ENCODE data around the gene POLA1.

Gene POLA1

GRCh38 chrX:24982306-24982965 lies 288.7 kb downstream of the POLA1 start:
- no peak for DNase-seq (ENCODE audit: low read depth in 2 of 2)

GRCh38 chrX:24983931-24984330 lies 290.2 kb downstream of the POLA1 start:
- no peak for DNase-seq (ENCODE audit: low read depth in 2 of 2)

GRCh38 chrX:24985120-24985519 lies 291.4 kb downstream of the POLA1 start:
- no peak for DNase-seq (ENCODE audit: low read depth in 2 of 2)

GRCh38 chrX:24987731-24988130 lies 294.0 kb downstream of the POLA1 start:
- no peak for DNase-seq (ENCODE audit: low read depth in 2 of 2)

- DNase-seq (ENCODE audit: low read depth in 2 of 2): no peak
These were observed 294.6 kb downstream of the POLA1 start for GRCh38 chrX:24988314-24988713.

GRCh38 chrX:24990535-24990934 lies 296.8 kb downstream of the POLA1 start:
- no peak for DNase-seq (ENCODE audit: low read depth in 2 of 2)

- DNase-seq (ENCODE audit: low read depth in 2 of 2): no peak
These were observed 300.2 kb downstream of the POLA1 start for GRCh38 chrX:24993879-24994278.

- no peak for DNase-seq (ENCODE audit: low read depth in 2 of 2)
These were observed 302.5 kb downstream of the POLA1 start for GRCh38 chrX:24996096-24996709.

- no peak for DNase-seq (ENCODE audit: low read depth in 2 of 2)
These were observed 305.8 kb downstream of the POLA1 start for GRCh38 chrX:24999511-24999910.

GRCh38 chrX:25001808-25002660 lies 308.3 kb downstream of the POLA1 start:
- no peak for DNase-seq (ENCODE audit: low read depth in 2 of 2)

- DNase-seq (ENCODE audit: low read depth in 2 of 2): no peak
These were observed 308.9 kb downstream of the POLA1 start for GRCh38 chrX:25002661-25003020.

- DNase-seq (ENCODE audit: low read depth in 2 of 2): no peak
These were observed 309.5 kb downstream of the POLA1 start for GRCh38 chrX:25003066-25003849.

GRCh38 chrX:25004040-25004439 lies 310.3 kb downstream of the POLA1 start:
- no peak for DNase-seq (ENCODE audit: low read depth in 2 of 2)

- DNase-seq (ENCODE audit: low read depth in 2 of 2): no peak
These were observed 310.8 kb downstream of the POLA1 start for GRCh38 chrX:25004485-25005032.

- no peak for DNase-seq (ENCODE audit: low read depth in 2 of 2)
These were observed 311.3 kb downstream of the POLA1 start for GRCh38 chrX:25005034-25005381.

GRCh38 chrX:25005382-25006185 lies 311.9 kb downstream of the POLA1 start:
- no peak for DNase-seq (ENCODE audit: low read depth in 2 of 2)

- DNase-seq (ENCODE audit: low read depth in 2 of 2): no peak
These were observed 312.9 kb downstream of the POLA1 start for GRCh38 chrX:25006586-25007058.

GRCh38 chrX:25007059-25008053 lies 313.6 kb downstream of the POLA1 start:
- DNase-seq (ENCODE audit: low read depth in 2 of 2): no peak

GRCh38 chrX:25009407-25009806 lies 315.7 kb downstream of the POLA1 start:
- DNase-seq (ENCODE audit: low read depth in 2 of 2): no peak

All from activated CD4-positive, alpha-beta T cell treated with anti-CD3 and anti-CD28 coated beads for 24 hours (primary cell).